GM18502 (cell line): ENCODE measurements around the gene SLC9B2.

Source experiments
- ATAC-seq: cut with Tn5 transposase; IDR thresholded peaks from one replicate; pipeline ENCODE4 v1.9.1; 2021; ENCODE audit warnings: mild to moderate bottlenecking; ENCODE audit not compliant: unreplicated experiment, poor library complexity

SLC9B2 gene

DNA sequence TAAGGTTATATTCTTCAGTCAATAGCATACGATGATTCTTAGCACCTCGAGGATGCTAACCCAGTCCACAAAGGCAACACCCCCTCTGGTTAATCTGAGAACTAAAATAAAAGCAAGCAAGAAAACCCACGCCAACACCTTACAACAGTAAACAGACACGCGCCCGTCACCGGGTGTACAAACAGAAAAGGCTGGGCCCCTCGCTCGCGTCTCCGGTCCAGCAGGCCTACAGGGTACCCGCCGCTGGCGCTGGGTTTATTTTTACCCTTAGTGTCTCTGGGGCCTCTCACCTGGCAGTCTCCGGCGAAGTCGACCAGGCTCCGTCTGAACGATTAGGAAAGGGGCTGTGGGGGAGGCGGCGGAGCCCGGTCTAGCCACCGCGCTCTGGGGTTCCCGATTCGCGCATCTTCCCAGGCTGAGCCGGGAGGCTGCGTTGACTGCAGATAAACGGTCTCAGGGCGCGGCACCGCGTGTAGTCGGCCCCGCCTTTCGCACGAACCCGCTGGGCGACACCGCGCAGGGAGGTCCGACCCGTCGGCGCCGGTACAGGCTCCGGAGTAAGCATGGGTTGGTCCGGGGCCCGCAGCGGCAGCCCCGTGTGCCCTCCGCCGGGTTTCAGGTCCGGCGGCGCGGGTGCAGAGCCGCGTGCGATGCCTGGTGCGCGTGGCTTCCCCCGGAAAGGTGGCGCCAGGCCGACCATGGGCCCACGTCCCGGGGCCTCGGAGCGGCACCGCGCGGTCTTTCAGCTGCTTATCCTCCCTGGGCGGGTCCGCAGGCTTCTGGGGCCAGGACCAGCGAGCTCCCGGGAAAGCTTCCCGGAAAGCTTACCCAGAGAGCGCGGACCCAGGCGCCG is 441 bp downstream of the SLC9B2 start:
- ATAC-seq = peak; percentile 54

DNA sequence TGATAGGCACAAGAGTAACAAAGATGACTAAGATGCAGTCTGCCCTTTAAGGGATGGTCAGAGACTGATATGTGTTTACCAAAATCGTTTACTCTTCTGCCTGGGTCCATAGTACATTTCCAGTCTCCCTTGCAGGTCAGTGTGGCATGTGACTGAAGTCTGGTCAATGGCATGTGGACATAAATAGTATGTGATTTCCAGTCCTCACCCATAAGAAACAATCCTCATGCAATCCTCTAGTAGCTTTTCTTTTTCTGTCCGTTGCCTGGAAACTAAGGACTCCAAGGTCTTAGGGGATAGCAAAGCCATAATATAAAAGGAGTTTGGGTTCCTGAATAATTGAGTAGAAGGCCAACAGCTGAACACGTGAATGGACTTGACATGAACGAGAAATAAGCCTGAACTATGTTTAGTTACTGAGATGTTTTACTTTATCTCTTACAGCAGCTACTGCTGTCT is 1.1 kb downstream of the SLC9B2 start:
- peak; percentile 1 for ATAC-seq

DNA sequence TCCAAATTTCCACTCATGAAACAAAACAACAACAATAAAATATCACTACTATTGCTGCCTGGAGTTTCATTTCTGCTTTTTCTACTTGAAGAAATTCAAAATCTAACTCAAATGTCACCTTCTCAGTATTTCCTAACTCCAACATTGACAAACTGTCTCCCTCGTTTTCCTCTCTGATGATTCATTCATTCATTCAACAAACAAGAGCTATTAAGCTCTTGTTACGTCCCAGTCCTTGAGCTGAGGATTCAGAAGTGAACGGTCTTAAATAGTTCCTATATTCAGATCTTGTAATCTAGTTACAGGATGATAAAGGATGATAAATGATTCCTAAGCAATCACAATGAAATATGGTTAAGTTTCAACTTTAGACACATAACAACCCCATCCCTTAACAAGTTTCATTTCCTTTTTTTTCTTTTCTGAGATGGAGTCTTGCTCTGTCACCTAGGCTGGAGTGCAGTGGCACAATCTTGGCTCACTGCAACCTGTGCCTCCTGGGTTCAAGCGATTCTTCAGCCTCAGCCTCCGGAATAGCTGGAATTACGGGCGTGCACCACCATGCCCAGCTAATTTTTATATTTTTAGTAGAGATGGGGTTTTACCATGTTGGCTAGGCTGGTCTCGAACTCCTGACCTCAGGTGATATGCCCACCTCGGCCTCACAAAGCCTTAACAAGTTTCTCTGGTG is 1.7 kb downstream of the SLC9B2 start:
- peak; percentile 41 for ATAC-seq

DNA sequence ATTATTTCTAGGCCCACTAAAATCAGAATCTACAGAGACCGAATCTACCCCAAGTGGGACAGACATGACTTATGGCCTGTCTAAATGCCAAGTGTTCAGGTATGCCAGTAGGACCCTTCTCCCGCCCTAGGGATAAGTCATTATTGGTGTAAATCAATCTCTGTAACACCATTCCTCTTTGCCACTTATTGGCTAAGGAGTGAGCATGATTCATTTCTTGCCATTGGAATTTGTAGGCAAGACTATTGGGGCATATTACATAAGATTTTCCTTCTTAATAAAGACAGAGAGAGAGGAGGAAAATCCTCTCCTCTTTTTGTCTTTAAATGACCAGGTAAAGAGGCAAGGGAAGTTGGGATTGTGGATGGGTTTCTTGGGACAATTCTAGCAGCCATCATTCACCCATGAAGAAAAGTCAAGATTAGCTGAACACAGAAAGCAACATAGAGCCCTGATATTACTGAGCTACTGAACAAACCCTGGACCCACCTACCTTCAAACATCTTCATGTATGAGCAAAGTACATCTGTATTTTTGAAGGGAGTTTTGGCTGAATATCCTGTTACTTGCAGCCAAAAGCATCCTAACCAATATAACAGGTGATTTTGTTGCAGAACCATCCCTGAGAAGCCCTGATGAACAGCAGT is 2.6 kb downstream of the SLC9B2 start:
- no peak for ATAC-seq

DNA sequence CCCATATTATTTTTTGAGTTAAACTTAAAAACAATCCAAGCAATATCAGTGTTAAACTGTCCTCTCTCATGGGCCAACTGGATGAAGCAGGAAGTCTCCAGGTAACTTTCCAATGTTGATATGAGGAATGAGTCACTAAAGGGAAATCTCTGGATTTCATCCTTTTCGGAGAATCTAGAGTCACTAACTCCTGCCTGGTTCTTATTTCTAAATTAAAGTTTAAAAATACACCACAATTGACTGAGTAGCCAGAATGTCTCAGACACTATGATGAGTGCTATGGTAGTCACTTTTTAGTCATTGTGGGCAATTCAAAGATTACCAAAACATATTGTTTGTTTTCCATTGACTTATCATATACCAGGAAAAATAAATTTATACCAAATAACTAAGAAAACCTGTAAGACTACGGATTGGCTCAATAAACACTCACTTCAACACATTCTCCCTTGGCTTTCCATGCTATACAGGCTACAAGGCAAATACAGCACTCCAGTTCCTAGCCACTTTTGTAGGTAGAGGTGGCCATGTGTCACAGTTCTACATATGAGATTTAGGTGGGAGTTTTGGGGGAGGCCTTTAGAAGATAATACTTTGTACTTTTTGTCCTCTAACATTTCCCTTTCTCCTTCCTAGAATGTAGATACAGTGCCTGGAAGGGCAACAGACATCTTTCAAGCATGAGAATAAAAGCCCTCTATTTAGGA is 8.6 kb downstream of the SLC9B2 start:
- ATAC-seq = no peak

DNA sequence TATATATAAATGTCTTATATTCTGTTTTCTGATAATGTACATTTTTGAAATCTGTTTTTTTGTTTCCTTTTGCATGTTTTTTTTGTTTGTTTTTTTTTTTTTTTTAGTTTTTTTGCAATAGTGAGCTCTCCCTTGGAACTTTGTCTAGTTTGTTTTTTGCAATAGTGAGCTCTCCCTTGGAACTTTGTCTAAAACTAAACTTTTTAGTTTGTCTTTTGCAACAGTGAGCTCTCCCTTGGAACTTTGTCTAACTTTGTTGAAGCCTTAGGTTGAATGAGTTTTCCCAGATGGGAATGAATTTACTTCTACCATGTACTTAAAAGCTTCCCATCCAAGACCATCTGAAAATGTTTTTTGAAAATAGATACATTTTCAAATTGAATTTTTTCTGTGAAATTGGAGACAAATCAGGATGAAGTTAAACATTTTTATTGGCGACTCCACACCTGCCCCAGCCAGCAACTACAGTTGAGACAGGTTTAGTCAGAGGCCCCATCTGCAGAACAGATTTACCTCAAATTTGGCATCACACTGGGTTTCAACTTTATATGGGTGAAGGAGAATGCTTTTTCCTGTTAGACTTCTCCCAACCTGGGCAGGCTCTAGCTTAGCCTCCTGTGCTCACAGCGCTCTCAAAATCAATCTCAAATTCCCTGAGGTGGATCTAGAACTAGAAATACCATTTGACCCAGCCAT is 16.0 kb downstream of the SLC9B2 start:
- no peak for ATAC-seq

DNA sequence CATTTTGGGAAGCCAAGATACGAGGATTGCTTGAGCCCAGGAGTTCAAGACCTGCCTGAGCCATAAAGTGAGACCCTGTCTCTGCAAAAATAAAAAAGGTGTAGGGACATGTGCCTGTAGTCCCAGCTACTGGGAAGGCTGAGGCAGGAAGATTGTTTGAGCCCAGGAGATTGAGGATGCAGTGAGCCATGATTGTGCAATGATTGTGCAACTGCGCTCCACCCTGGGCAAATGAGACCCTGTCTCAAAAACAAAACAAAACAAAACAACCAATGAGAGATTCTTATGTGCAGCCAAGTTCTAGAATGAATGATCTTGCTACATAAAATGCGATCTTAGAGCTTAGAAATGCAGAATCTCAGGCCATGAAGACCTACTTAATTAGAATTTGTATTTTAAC is 22.5 kb downstream of the SLC9B2 start:
- ATAC-seq = no peak

DNA sequence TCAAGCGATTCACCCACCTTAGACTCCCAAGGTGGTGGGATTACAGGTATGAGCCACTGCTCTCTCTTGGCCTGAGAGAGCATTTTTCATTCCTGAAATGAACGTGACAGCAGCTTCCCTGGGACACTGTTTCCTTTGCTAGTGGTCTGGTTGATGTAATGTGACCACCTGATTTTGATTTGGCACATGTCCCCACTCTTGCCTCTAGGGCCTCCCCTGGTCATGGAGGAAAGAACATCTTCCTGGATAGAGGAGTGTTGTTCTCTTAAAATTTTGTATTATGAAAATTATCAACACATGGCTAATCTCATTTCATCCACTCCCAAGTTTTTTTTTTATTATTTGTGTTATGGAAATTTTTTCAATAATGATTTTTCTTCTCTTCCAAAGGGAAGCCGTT is 23.8 kb downstream of the SLC9B2 start:
- no peak for ATAC-seq

DNA sequence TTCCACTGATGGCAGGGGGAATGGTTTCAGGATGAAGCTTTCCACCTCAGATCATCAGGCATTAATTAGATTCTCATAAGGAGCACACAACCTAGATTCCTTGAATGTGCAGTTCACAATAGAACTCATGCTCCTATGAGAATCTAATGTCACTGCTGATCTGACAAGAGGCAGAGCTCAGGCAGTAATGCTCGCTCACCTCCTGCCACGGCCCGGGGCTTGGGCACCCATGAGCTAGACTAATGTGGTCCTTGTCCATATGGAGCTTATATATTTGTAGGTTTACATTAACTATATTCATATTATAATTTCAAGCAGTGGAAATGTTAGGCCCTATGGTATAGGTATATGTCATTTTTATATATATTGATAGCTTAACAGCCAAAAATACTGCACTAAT is 24.4 kb downstream of the SLC9B2 start:
- ATAC-seq = no peak

DNA sequence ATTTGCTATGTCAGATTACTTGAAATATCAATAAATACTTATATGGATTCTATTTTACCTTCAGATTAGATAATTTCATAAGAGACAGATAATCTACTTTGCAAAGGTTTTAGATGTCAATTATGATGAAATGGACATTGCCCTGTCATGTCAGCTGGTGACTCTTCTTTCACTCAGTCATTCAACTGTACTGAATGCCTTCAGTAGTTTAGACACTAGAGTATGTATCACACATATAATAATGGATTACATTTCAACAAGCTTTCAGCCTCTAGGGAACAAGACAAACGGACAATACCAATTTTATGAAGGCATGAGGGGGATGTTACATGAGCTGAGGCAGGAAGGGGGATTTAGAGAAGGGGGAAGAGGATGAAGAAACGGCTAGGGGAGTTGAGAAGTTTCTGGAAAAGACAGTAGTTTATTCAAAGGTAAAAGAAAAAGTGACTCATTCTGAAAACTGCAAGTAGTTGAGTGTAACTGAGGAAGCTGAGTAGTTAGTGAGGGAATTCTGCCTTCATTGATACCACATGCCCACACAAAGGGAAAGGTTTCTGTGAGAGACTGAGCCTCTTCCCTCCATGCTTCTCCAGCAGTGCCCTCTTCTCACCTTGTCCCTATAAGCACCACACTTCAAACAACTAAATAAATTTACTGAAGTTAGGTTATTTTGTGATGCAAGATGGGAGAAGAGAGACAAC is 25.7 kb downstream of the SLC9B2 start:
- ATAC-seq = peak; percentile 43

DNA sequence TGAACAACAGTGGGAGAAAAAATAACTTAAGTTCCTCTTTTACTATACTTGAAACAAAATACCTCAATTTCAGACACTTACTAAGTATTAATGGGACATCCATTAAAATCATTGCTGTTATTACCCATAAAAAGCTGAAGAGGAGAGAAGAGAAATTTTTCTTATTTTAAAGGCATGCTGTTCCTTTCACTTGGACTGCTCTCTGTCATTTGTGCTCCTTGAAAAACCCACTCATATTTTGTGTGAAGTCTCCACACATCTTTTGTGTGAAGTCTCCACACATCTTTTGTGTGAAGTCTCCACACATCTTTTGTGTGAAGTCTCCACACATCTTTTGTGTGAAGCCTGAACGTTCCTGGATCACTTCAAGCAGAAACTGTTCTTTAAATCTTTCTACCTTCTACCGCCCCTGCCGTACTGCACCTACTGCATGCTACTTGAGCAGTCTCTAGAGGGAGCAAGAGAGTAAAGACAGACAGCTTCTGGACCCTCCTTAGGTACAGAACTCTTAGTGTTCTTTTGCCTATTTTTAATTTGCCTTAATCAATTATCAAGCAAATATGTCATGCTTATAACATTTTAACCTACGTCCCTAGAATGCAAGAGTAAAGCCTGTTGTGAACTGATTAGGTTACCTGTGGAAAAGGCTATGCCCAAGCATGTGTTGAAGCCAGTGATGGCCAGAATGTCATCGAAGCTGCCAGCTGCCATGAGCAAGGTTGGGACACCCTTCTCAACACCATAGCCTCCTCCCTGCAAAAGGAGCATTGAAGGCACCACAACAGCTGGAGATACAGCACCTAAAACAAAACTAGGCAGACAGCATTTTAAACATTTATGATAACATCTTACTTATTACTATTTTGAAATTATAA is 29.9 kb downstream of the SLC9B2 start:
- peak; percentile 98 for ATAC-seq

DNA sequence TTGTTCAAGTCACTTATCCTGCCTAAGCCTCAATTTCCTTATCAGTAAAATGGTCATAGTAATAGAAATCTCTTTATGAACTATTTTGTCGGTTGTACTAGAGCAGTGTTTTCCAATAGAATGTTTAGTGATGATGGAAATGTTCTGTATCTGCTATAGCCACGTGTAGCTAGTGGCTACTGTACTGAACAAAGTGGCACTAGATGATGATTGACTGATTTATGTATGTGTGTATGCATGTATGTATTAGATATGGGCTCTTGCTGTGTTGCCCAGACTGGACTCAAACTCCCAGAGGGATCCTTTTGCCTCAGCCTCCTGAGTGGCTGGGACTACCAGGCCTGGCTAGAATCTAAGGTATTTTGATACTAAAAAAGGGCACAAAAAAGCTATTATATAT is 32.4 kb downstream of the SLC9B2 start:
- ATAC-seq = no peak

DNA sequence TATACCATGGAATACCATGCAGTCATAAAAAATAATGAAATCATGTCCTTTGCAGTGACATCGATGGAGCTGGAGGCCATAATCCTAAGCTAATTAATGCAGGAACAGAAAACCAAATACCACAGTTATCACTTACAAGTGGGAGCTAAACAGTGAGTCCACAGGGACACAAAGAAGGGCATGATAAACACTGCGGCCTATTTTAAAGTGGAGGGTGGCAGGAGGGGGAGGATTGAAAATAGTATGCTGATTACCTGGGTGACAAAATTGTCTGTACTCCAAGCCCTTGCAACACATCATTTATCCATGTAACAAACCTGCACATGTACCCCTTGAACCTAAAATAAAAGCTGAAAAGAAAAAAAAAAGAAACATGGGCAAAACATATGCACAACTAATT is 40.4 kb downstream of the SLC9B2 start:
- no peak for ATAC-seq

DNA sequence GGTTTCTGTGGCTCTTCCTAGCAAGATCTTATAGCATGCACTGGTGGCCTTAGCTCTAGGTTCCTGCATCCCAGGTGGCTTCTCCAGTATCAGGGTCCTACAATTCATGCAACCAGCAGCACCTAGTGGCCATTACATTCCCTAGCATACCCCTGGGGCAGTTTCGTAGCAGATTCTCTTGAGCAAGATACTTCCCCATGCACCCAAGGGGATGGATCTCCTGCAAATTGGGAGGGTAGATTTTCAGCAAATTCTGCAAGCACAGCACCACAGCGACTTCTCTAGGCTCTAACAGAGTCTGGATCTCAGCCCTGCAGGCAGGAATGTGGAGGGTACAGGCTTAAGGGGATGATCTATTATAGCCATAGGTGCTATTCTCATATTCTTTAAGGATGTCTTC is 44.0 kb downstream of the SLC9B2 start:
- ATAC-seq = no peak

DNA sequence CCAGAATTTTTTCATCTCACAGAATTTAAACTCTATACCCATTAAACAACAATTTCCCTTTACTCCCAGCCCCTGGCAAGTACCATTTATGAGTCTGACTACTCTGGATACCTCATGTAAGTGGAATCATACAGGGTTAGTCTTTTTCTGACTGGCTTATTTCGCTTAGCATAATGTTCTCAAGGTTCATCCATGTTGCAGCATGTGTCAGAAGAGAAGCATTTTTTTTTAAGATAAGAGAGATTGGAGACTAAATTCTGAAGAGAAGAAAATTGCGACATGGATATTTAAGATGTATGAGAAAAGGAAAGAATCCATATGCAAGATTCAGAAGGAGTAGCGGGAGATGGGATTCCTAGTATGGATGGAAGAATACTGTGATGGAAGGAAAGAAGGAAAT is 45.8 kb downstream of the SLC9B2 start:
- no peak for ATAC-seq

DNA sequence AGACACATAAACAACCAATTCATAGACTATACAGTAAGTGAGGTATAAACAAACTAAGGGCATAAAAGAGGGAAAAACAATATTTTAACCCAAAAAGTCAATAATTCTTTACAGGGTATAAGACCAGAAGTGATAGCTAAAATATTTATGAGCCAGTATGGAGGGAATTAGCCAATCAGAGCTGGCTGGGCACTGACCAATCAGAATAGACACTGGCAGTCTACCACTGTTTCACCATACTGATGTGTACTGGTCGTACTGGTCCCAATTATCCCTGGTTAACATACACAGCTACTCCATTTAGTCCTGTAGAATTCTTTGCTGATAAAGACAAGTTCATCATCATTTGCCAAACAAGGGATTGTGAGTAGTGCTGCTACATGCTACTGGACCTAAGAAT is 47.3 kb downstream of the SLC9B2 start:
- ATAC-seq = no peak

DNA sequence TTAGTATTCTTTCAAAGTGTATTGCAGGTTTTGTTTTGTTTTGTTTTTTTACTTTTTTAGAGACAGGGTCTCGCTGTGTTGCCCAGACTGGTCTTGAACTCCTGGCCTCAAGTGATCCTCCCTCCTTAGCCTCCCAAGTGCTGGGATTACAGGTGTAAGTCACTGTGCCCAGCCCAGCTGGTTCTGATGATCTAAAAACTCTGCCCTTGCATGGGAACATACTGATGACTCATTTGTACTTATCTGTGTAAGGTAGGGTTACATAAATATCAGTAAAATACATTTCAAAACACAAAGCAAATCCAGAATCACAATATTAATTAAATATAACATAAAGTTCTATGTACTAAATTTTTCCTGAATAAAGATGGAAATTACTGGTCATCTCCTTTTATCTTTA is 49.7 kb downstream of the SLC9B2 start:
- ATAC-seq = no peak

DNA sequence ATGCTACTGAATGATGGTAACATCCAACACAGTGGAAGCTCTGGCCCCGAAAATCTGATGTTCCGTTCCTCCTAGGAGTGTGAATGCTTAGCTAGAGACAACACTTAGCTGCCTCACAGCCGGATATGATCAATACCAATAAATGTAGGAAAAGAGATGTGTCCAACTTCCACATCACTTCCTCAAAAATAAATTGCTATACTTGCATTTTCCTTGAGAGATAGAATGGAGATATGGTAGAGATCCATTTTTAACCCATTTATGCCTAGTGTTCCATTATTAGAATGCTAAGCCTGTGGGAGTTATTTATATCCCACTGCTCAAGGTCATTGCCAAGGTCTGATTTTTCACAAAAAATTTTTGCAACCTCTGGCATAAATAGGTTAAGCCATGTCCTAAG is 51.6 kb downstream of the SLC9B2 start:
- no peak for ATAC-seq

DNA sequence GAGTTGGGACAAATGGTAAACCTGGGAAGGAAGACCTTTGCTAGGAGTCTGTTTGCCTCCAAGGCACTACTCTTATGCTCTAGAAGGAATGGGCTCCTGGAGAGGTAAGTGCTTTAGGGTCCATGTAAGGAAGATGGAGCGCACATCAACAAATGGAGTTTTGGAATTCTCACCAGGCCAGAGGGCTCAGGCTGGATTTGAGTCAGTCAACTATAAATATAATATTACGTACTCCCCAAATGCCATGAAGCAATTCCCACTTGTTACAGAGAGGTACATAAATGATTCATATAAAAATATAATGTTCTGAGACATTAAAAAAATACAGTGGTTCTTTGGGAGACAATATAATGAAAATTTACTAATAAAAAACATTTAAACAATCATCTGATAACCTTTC is 55.4 kb downstream of the SLC9B2 start:
- no peak for ATAC-seq
